GM19397 (cell line): ENCODE results near the gene CLEC7A.

ENCODE experiments used
- ATAC-seq: cut with Tn5 transposase; IDR thresholded peaks from one replicate; pipeline ENCODE4 v1.9.1; 2021; ENCODE audit warnings: mild to moderate bottlenecking, moderate library complexity; ENCODE audit not compliant: unreplicated experiment

CLEC7A gene

DNA sequence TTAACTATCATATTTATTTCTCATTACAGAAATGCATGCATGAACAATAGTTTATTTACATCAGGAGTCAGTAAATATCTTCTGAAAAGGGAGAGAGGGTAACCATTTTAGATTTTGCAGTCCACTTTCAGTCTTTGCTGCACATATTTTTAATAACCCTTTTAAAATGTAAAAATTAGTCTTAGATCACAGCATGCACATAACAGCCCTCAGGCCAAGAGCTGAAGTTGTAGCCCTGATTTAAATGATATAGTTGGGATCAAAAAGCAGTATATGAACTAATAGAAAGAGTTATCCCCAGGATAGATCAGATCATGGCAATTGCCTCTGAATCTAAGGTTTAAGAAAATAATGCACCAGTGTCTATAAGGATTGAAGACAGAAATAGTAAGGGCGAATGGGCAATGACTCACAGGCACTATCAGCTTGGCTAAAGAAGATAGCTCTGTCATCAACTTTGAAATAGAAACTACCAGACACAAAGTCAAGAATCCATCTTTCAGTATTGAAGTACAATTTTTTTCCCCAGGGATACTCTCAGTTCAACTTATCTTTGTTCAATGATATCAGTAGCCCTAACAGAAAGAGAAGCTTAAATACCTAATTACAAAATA is 13.1 kb upstream of the CLEC7A start:
- no peak for ATAC-seq

DNA sequence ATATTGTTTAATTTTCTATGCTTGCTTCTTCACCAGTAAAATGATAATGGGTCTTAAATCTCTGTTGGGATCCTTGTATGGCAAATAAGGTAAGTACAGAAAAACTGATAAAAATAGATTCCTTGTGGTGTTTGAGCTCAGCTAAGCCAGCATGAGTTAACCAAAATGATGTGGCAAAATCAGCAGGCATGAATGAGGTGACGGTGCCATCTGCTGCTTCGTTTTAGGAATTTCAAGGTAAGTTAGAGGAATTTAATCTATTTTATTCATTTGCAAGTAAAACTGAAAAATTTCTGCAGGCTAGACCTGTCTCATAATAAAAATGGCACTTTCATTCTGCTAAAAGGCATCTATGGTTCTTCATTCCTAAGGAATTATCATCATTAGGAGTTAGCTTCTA is 10.0 kb upstream of the CLEC7A start:
- no peak for ATAC-seq

DNA sequence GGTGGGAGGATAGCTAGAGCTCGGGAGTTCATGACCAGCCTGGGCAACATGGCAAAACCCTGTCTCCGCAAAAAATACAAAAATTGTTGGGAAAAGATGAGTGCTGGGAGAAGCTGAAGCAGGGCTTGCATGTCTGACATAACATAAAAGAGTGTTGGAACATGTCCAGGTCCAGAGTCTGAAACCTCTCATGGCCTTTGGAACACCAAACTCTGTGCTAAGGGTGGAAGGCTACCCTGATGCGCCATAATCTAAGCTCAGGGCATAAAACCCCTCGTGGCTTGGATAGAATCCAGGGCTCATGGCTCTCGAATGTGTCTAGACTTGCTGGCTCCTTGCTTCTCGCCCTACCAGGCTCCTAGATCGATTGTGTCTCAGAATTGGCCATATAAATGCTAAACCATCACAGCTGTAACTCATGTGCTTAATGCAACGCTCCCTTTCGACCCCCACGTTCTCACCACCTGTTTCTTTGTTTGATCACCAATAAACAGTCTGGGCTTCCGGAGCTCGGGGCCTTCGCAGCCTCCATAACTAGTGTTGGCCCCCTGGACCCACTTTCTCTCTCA is 6.7 kb upstream of the CLEC7A start:
- ATAC-seq, result no peak

DNA sequence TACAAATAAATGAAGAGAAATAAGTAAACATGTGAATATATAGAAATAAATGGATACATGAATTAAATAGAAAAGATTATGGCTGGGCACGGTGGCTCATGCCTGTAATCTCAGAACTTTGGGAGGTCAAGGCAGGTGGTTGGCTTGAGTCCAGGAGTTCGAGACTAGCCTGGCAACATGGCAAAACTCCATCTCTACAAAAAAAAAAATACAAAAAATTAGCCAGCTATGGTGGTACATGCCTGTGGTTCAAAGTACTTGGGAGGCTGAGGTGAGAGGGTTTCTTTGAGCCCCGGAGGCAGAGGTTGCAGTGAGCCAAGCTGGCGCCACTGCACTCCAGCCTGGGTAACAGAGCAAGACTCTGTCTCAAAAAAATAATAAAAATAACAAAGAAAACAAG is 5.1 kb upstream of the CLEC7A start:
- no peak for ATAC-seq

DNA sequence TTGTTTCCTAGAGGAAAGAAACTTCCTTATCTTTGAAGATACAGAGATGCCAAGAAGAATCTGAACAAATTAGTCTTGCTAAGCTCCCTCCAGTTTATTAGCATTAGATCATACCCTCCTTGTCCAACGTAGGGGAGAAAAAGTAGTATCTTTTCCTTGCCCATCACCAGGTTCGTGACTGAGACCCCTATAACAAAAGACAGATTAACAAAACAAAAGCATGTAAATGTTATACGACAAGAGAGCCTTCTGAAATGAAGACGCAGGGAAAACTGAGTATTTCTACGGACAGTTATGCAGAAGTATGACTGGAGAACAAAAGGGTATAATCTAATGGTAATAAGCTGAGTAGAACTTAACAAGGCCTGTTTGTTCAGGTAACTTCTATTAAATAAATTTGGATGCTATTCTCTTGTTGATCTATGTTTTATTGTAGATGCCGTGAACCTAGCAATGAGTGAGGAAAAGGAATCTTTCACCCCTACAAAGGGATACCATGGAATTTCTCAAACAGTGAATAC is 2.9 kb upstream of the CLEC7A start:
- no peak for ATAC-seq

DNA sequence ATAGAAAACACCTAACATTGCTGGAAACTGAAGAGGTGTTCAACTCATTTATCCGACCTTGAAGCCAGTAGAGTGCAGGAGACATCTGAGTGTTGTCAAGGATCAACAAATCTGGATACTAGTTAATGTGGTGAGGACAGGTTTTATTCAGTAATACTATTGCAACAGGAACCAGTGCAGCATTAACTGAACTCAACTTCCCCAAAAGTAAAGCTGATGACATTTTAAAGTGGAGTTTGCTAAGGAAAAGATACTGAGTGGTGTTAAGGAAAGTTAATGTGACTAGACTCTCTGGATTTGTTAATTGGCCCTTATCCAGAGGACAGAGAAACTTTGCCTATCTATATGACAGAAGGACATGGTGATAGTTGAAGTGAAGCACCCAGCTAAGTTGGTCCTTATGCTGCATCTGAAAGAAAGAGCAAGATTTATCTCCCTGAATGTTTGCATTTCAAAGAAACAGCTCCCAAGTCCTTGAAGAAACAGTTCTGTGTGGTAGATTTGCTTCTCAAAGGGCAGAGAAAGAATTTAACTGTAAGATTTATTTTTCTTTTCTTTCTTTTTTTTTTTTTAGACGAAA is 1.2 kb upstream of the CLEC7A start:
- no peak for ATAC-seq

DNA sequence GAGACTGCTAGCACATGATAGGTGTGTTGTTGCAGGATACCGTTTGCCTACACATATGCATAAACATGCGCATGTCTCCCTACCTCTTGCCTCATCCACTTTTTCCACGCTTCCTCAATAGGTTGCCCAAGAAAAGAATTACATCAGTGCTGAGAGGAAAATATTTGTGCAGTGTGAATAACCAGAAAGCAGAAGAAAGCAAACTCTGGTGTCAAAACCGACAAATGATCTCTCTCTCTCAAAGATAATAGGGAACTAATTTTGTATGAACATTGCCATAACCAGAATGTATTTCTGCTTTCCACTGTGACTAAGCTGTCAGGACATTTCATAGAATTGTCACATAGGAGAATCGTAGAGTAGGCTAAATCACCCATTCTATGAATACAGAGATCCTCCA is 1.3 kb downstream of the CLEC7A start:
- no peak for ATAC-seq

DNA sequence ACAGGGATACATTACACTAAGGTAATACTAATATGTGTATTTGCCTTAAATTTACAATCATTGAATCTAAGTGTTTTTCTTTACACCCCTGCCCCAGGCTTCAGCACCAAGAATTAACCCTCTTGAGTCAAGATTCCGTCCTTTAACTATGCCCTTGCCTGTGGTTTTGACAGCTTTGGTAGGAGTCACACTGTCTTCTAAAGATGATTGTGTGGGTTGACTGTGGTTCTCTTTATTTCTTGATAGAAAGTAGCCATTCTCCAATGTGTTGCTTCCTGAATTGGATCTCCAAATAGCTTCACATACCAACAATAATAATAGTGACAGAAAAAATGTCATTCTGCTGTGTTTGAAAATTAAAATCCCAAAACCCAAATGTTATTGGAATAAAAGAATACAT is 3.6 kb downstream of the CLEC7A start:
- no peak for ATAC-seq

DNA sequence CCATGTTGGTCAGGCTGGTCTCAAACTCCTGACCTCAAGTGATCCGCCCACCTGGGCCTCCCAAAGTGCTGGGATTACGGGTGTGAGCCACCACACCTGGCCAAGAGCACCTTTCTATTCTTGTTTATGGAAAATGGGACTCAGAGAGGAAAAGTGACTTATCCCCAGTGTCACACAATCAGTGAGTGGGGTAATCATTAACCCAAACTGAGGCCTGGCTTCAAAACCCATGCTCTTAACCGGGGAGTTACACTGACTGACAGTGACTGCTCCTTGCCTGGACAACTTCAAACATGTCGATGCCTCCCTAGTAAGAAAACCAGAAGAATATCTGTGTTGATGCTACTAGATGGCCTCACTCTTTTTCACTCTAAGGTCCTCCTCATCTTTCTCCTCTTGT is 7.3 kb downstream of the CLEC7A start:
- no peak for ATAC-seq

DNA sequence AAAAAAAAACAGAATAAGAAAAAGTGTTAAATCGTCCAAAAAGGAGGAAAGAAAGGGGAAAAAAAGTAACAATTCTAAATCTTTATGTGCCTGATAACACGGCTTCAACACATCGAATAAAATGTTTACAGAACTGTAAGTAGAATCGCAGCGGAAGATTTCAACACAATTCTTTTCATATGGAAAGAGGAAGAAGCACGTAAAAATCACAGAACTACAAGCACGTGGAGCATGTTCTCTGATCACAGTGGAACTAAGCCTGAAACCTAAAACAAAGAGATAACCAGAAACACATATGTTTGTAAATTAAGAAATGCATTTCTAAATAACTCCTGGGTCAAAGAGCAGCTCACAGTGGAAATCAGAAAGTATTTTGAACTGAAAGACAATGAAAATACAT is 8.7 kb downstream of the CLEC7A start:
- ATAC-seq, result no peak

DNA sequence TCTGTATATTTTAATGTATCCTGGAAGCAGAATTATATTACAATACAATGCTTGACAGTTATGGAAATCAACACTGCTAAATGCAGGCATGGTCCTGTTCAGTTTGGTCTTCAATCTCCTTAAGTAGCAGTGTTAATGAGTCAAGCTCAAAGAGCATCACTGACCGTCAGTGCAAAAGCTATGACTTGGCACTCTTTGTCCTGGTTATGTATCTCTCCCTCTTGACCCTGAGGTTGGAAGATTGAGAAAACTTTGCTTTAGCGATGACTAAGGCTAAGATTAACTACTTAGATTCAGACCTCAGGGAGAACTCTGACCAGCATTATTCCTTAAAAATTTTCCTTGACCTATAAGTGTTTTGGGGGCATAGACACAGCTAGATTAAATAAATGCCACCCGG is 10.9 kb downstream of the CLEC7A start:
- no peak for ATAC-seq

DNA sequence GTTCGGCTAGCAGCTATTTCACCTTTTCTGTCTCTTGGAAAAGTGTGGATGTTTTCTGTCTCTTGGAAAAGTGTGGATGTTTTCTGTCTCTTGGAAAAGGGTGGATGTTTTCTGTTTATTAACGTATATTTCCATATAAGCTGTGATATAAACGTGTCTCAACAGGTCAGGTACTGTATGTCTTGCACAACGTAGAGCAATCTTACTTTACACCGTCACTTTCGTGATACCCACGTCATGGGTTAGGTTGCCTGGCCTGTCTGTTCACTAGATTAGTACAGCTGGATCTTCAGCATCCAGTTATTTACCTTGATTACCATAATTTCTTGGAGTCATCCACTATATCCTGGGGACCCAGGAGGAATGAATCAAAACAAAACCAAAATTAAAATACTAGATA is 14.1 kb downstream of the CLEC7A start:
- ATAC-seq, result no peak

DNA sequence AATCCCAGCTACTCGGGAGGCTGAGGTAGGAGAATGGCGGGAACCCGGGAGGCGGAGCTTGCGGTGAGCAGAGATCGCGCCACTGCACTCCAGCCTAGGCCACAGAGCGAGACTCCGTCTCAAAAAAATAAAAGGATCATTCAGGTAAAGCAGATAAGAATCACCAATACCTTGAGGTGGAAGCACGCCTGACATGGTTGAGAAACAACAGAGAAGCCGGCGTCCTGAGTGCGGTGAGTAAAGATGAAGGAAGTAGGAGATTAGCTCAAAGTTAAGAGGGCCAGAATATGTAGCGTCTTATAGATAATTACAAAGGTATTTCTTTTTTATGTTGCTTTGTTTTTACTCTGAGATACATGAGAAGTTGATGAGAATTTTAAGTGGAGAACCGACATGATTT is 14.7 kb downstream of the CLEC7A start:
- no peak for ATAC-seq

DNA sequence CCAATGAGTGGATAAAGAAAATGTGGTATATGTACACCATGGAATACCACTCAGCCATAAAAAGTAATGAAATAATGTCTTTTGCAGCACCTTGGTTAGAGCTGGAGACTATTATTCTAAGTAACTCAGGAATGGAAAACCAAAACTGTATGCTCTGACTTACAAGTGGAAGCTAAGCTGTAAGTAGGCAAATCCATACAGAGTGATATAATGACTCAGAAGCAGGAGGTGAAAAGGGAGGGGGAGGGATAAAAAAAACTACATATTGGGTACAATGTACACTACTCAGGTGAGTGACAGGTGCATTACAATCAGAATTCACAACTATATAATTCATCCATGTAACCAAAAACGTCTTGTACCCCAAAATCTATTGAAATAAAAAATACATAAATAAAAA is 16.1 kb downstream of the CLEC7A start:
- no peak for ATAC-seq

DNA sequence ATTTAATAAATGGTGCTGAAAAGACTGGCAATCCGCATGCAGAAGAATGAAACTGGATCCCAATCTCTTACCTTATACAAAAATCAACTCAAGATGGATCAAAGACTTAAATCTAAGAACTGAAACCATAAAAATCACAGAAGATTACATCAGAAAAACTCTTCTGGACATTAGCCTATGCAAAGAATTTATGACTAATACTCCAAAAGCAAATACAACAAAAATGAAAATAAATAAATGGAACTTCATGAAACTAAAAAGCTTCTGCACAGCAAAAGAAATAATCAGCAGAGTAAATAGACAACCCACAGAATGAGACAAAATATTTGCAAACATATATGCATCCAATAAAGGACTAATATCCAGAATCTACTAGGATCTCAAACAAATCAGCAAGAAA is 16.9 kb downstream of the CLEC7A start:
- ATAC-seq, result no peak

DNA sequence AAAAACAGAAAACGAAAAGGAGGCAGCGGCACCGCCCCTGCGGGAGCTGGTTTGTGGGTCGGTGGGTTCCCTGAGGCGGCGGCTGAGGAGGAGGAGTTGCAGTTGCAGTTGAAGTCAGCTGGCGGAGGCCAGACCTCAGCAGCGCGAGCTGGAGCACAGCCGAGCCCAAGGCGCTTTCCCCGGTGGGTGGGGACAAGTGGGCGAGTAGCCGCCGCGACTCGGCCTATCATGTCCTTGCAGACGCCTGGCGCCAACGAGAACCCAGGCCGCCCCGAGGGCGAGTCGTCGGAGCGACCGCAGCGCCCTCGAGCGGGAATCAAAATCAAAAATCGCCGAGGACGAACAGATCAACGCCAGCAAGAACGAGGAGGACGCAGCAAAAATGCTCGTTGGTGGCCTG is 18.5 kb downstream of the CLEC7A start:
- ATAC-seq, result no peak

DNA sequence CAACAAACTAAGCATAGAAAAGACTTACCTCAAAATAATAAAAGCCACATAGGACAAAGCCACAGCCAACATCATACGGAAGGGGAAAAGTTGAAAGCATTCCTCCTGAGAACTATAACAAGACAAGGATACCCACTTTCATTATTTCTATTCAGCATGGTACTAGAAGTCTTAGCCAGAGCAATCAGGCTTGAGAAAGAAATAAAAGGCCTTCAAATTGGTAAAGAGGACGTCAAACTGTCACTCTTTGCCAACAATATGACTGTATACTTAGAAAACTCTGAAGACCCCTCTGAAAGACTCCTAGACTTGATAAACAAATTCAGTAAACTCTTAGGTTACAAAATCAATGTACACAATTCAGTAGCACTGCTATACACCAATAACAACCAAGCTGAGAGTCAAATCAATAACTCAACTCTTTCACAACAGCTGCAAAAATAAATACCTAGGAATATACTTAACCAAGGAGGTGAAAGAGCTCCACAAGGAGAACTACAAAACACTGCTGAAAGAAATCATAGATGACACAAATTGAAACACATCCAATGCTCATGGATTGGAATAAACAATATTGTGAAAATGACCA is 19.6 kb downstream of the CLEC7A start:
- no peak for ATAC-seq

DNA sequence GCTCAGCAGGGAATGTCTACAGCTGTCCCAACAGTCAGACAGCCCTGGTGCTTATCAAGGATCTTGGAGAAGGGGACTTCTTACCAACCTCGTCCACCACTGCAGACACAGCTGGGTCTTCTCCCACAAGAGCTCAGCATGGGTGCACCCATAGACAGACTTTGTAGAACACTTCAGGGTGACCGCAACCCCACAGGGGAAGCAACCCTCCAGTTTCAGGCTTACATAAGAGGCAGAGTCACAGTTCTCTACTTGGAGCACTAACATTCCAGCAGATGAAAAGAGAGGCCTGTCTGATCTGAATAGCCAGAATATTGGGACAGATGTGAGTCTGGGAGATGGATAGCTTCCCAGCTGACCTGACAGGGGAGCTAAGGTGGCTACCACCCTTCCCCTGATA is 27.7 kb downstream of the CLEC7A start:
- no peak for ATAC-seq

DNA sequence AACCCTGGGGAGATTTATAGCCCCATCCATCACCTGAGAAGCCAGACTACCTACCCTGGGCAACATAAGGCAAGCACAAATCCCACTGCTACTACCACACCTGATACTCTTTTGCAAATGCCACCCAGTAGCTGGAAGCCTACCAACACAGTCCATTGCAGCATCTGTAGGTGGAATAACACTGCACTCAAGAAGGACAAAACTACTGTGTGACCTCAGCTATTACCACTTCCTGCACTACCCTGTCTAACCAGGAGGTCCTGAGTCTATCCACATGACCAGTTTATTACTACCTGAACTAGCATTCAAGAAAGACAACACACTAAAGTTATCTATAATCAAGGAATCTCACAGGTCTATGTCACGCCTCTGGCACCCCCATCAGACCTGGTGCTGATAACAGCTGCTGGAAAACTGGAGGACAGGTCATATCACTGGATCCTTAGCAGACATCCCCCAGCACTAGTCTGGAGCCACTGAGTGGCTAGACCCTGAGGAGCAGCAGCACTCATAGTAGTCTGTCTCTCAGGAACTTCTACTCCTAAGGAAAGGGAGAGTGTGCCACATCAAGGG is 28.3 kb downstream of the CLEC7A start:
- ATAC-seq, result no peak

DNA sequence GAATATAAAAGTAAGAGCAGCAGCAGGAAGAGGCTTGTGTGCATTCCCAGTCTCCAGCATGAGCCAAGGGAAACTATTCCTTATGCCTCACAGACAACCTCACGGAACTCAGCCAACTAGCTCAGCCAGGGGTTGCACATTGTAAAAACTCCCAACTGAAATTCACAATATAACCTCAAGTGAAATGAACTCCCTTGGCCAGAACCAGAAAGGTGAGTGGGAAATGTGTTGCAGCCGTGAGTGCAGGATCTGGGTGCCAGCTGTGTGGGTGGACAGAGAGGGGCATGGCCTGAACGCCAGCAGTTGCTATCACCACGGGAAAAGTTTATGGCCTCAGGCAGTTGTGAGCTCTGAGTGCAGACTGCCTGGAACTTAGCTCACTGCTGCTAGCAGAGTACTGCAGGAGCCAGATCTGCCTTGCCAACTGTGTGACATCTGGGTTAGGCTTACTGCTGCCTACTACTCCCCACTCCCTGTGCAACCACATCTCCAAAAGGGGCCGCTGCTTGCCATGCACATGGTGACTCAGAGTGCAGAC is 28.9 kb downstream of the CLEC7A start:
- ATAC-seq, result no peak

DNA sequence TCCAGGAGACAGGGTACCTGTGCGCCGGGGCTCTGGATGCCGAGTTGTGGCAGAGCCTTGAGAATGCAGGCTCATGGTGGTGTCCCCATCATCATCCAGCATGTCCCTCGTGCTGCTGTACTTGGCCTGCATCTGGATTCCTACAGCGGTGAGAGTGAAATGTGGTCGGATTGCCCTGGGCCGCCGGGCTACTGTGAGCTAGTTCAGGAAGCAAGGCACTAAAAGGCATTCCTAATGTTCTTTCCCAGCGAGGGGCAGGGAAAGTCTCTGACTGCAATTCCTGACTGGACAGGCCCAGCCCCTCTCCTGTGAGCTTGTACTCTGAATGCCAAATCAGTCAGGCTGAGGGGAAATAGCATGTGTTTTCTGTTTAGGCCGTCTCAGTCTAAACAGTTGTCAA is 31.2 kb downstream of the CLEC7A start, which contains the start of gene CLEC1A:
Gene CLEC1A, minus strand, starts transcription at position 195 of the 400 bp plus-strand sequence. Its CDS starts 63 bp downstream, at position 132.
- no peak for ATAC-seq

DNA sequence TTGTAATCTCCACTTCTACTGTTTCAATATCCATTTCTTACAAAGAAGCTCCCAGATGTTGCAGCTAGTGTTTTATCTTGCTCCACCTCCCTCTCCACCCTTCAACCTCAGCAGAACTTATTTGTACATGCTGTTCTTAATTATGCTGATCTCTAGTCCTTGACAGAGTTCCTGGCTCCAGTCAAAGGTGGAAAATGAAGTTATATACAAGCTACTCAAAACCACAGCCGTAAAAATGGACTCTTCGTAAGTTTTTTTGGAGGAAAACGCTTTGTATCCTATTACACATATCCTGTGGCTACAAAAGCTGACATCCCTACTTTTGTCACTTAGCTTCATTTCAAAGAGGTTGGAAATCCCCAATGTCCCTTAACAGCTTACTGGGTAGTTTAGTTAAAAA is 32.5 kb downstream of the CLEC7A start:
- no peak for ATAC-seq
